SK-N-SH (cell line): ENCODE results near the gene FHIP2A. TPM values are rescaled to one million over a fixed set of nuclear protein-coding genes. Genes with fewer than 3 reads are reported as not detected.

Experiments used
- CTCF ChIA-PET: fragments of 300-600, 350-600 bp; formaldehyde crosslinking; extraction: SDS; loops from one replicate; lab custom pipeline; 2021; lab: Yijun Ruan, JAX
- POLR2A ChIA-PET: fragments of 350-600 bp; sonication (Branson Sonifier 250); formaldehyde crosslinking; extraction: SDS; loops from one replicate; lab custom pipeline; 2020; ENCODE audit warnings: antibody characterized with exemption, inconsistent platforms; lab: Yijun Ruan, JAX
- DNase-seq: peaks from one replicate; pipeline ENCODE4 v3.0.0; 2012
- H2AFZ ChIP-seq: fragments of 200-600 bp; sonication (generic); 2 replicates; pipeline ENCODE4 v1.8.1; 2016; ENCODE audit warnings: antibody characterized with exemption, mild to moderate bottlenecking, low read depth
- H3F3A ChIP-seq: fragments of 200-600 bp; sonication (generic); replicated peaks from 2 replicates; pipeline ENCODE3; 2016; ENCODE audit warnings: antibody characterized with exemption, mild to moderate bottlenecking; ENCODE audit not compliant: insufficient read depth
- H3K27ac ChIP-seq, 2 experiments: fragments of 200-500 bp in 1 of 2; fragments of 200-600 bp in 1 of 2; sonication (Bioruptor generic) in 1 of 2; sonication (generic), shearing (Covaris generic) in 1 of 2; 2 replicates each; pipeline versions ENCODE4 v1.5.1 to v1.6.1; 2014 to 2016; ENCODE audit warnings: low read depth in 2 of 2, inconsistent platforms in 1 of 2, low read length in 1 of 2, mild to moderate bottlenecking in 1 of 2, mixed read lengths in 1 of 2
- H3K27me3 ChIP-seq: fragments of 200-600 bp; sonication (generic), shearing (Covaris generic); 2 replicates; pipeline ENCODE4 v1.6.1; 2016; ENCODE audit warnings: mixed run types; ENCODE audit not compliant: insufficient read depth
- H3K36me3 ChIP-seq, 2 experiments: fragments of 200-500 bp in 1 of 2; fragments of 200-600 bp in 1 of 2; sonication (Bioruptor generic) in 1 of 2; sonication (generic) in 1 of 2; replicated peaks in 1 of 2; 2 replicates each; pipeline versions ENCODE3 to v1.5.1; 2014 to 2016; ENCODE audit warnings: low read length in 1 of 2, mild to moderate bottlenecking in 1 of 2; ENCODE audit not compliant: insufficient read depth in 2 of 2, control insufficient read depth in 1 of 2
- H3K4me1 ChIP-seq, 2 experiments: fragments of 200-500 bp in 1 of 2; fragments of 200-600 bp in 1 of 2; sonication (Bioruptor generic) in 1 of 2; sonication (generic), shearing (Covaris generic) in 1 of 2; 2 replicates each; pipeline versions ENCODE4 v1.5.1 to v1.6.1; 2014 to 2016; ENCODE audit warnings: low read depth in 1 of 2, low read length in 1 of 2, mixed run types in 1 of 2; ENCODE audit not compliant: insufficient read depth in 2 of 2, control insufficient read depth in 1 of 2
- H3K4me2 ChIP-seq: fragments of 200-600 bp; sonication (generic), shearing (Covaris generic); 2 replicates; pipeline ENCODE4 v1.6.1; 2017; ENCODE audit warnings: mixed run types
- H3K4me3 ChIP-seq, 2 experiments: fragments of 200-500 bp in 1 of 2; fragments of 200-600 bp in 1 of 2; sonication (Bioruptor generic) in 1 of 2; sonication (generic), shearing (Covaris generic) in 1 of 2; 2 replicates each; pipeline versions ENCODE4 v1.5.1 to v1.8.1; 2014 to 2016; ENCODE audit warnings: low read depth in 2 of 2, inconsistent platforms in 1 of 2, low read length in 1 of 2, mild to moderate bottlenecking in 1 of 2, mixed read lengths in 1 of 2, moderate library complexity in 1 of 2
- H3K79me2 ChIP-seq: fragments of 200-600 bp; sonication (generic); 2 replicates; pipeline ENCODE4 v1.8.1; 2017; ENCODE audit warnings: mild to moderate bottlenecking; ENCODE audit not compliant: insufficient read depth
- H3K9ac ChIP-seq: fragments of 200-600 bp; sonication (generic); 2 replicates; pipeline ENCODE4 v1.6.1; 2017; ENCODE audit warnings: mixed run types
- H3K9me2 ChIP-seq: fragments of 200-600 bp; sonication (generic); 2 replicates; pipeline ENCODE4 v1.6.1; 2017; ENCODE audit warnings: mixed run types
- H3K9me3 ChIP-seq: fragments of 200-600 bp; sonication (generic); 2 replicates; pipeline ENCODE4 v1.6.1; 2017; ENCODE audit warnings: mixed run types, mild to moderate bottlenecking, moderate library complexity
- H4K20me1 ChIP-seq: fragments of 200-600 bp; sonication (generic); 2 replicates; pipeline ENCODE4 v1.6.1; 2017; ENCODE audit warnings: mild to moderate bottlenecking, mixed run types; ENCODE audit not compliant: insufficient read depth
- CTCF ChIP-seq: fragments of 200-600 bp; sonication (generic); IDR thresholded peaks from 2 replicates; pipeline ENCODE4 v1.6.1; 2017; ENCODE audit warnings: antibody characterized with exemption, mild to moderate bottlenecking, moderate library complexity
- EZH2phosphoT487 ChIP-seq: fragments of 200-600 bp; sonication (generic); IDR thresholded peaks from 2 replicates; pipeline ENCODE4 v1.6.1; 2017; ENCODE audit warnings: low read depth, mixed run types, mild to moderate bottlenecking, antibody characterized with exemption, moderate library complexity, borderline replicate concordance
- FOSL2 ChIP-seq: IDR thresholded peaks from 2 replicates; pipeline ENCODE4 v1.4.0; 2012; ENCODE audit warnings: low read depth, mild to moderate bottlenecking, moderate library complexity, borderline replicate concordance
- FOXM1 ChIP-seq: IDR thresholded peaks from 2 replicates; pipeline ENCODE4 v1.4.0; 2012; ENCODE audit warnings: low read depth, mild to moderate bottlenecking
- GATA2 ChIP-seq: sonication (generic); formaldehyde crosslinking; IDR thresholded peaks from 2 replicates; pipeline ENCODE4 v1.5.0; 2020; ENCODE audit warnings: mild to moderate bottlenecking, missing genetic modification reagents
- IRF3 ChIP-seq: fragments of 150-350 bp; IDR thresholded peaks from 2 replicates; pipeline ENCODE4 v1.6.1; 2016; ENCODE audit warnings: mild to moderate bottlenecking, low read depth, low read length
- JUND ChIP-seq: IDR thresholded peaks from 2 replicates; pipeline ENCODE4 v1.4.0; 2012
- MEF2A ChIP-seq: IDR thresholded peaks from 2 replicates; pipeline ENCODE4 v1.4.0; 2012; ENCODE audit warnings: low read depth, borderline replicate concordance
- MXI1 ChIP-seq: IDR thresholded peaks from 2 replicates; pipeline ENCODE4 v1.6.1; 2012; ENCODE audit warnings: mild to moderate bottlenecking, low read depth, low read length, improper control_type of control experiment
- POLR2AphosphoS5 ChIP-seq: IDR thresholded peaks from 2 replicates; pipeline ENCODE4 v1.6.1; 2012; ENCODE audit warnings: low read depth, low read length
- RCOR1 ChIP-seq: fragments of 150-350 bp; IDR thresholded peaks from 2 replicates; pipeline ENCODE4 v1.6.1; 2017; ENCODE audit warnings: antibody characterized with exemption, low read length
- RXRA ChIP-seq: IDR thresholded peaks from 2 replicates; pipeline ENCODE4 v1.4.0; 2012; ENCODE audit warnings: low read depth, mild to moderate bottlenecking, borderline replicate concordance
- SIN3A ChIP-seq: IDR thresholded peaks from 2 replicates; pipeline ENCODE4 v1.6.1; 2012; ENCODE audit warnings: low read depth, mild to moderate bottlenecking, low read length, moderate library complexity, borderline replicate concordance
- SMC3 ChIP-seq: IDR thresholded peaks from 2 replicates; pipeline ENCODE4 v1.6.1; 2012; ENCODE audit warnings: low read depth, low read length, improper control_type of control experiment
- TEAD4 ChIP-seq: IDR thresholded peaks from 2 replicates; pipeline ENCODE4 v1.4.0; 2012; ENCODE audit warnings: mild to moderate bottlenecking, borderline replicate concordance; ENCODE audit not compliant: insufficient read depth
- USF1 ChIP-seq: IDR thresholded peaks from 2 replicates; pipeline ENCODE4 v1.4.0; 2012; ENCODE audit warnings: low read depth, borderline replicate concordance
- WGBS: methylation state at CpG from one replicate; pipeline ENCODE4 v1.1.6; 2017; ENCODE audit warnings: low lambda C conversion rate; 5-methylcytosine and 5-hydroxymethylcytosine counted together
- polyA plus RNA-seq, 3 experiments: library from polyadenylated mRNA; depleted of rRNA; stranded (reverse); fragments of >200 nt; gene quantifications; 2 replicates each; pipeline ENCODE4 v1.2.3, GENCODE V29; 2012
- TF ChIP-seq, protein P1 (sequence below): IDR thresholded peaks from 2 replicates; pipeline ENCODE4; 2012
- TF ChIP-seq, protein P2 (sequence below): IDR thresholded peaks from 2 replicates; pipeline ENCODE4 v1.6.1; 2012; ENCODE audit warnings: mild to moderate bottlenecking, low read depth, low read length, moderate library complexity

Gene FHIP2A
- polyA plus RNA-seq, 1 of the 3 experiments (the other 2 are of a cell fraction) = 6.1 TPM

DNA sequence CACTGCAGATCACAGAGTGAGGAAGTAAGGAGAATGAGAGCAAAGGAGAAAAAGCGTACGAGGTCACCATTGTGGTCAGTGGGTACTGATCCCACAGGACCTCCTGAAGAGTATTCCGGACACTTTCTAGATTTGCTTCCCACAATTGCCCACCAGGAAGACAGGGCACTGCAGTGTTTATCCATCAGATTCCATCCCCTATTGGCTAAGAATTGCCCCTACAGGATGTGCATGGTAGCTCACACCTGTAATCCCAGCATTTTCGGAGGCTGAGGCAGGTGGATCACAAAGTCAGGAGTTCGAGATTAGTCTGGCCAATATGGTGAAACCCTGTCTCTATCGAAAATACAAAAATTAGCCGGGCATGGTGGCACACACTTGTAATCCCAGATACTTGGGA, 5.3 kb upstream of the FHIP2A start:
- no peak for TF ChIP-seq EZH2phosphoT487
- no peak for TF ChIP-seq FOSL2
- TF ChIP-seq TEAD4 = no peak
- TF ChIP-seq JUND = no peak
- TF ChIP-seq CTCF = no peak
- TF ChIP-seq, protein P1, sequence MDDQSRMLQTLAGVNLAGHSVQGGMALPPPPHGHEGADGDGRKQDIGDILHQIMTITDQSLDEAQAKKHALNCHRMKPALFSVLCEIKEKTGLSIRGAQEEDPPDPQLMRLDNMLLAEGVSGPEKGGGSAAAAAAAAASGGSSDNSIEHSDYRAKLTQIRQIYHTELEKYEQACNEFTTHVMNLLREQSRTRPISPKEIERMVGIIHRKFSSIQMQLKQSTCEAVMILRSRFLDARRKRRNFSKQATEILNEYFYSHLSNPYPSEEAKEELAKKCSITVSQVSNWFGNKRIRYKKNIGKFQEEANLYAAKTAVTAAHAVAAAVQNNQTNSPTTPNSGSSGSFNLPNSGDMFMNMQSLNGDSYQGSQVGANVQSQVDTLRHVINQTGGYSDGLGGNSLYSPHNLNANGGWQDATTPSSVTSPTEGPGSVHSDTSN = no peak
- no peak for TF ChIP-seq FOXM1
- no peak for TF ChIP-seq SMC3
- TF ChIP-seq USF1 = no peak
- TF ChIP-seq MEF2A = no peak
- no peak for TF ChIP-seq POLR2AphosphoS5
- TF ChIP-seq GATA2 (CRISPR knock-in tag) = no peak
- TF ChIP-seq MXI1 = no peak
- TF ChIP-seq, protein P2, sequence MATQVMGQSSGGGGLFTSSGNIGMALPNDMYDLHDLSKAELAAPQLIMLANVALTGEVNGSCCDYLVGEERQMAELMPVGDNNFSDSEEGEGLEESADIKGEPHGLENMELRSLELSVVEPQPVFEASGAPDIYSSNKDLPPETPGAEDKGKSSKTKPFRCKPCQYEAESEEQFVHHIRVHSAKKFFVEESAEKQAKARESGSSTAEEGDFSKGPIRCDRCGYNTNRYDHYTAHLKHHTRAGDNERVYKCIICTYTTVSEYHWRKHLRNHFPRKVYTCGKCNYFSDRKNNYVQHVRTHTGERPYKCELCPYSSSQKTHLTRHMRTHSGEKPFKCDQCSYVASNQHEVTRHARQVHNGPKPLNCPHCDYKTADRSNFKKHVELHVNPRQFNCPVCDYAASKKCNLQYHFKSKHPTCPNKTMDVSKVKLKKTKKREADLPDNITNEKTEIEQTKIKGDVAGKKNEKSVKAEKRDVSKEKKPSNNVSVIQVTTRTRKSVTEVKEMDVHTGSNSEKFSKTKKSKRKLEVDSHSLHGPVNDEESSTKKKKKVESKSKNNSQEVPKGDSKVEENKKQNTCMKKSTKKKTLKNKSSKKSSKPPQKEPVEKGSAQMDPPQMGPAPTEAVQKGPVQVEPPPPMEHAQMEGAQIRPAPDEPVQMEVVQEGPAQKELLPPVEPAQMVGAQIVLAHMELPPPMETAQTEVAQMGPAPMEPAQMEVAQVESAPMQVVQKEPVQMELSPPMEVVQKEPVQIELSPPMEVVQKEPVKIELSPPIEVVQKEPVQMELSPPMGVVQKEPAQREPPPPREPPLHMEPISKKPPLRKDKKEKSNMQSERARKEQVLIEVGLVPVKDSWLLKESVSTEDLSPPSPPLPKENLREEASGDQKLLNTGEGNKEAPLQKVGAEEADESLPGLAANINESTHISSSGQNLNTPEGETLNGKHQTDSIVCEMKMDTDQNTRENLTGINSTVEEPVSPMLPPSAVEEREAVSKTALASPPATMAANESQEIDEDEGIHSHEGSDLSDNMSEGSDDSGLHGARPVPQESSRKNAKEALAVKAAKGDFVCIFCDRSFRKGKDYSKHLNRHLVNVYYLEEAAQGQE = no peak
- no peak for TF ChIP-seq SIN3A
- TF ChIP-seq IRF3 = no peak
- no peak for TF ChIP-seq RXRA
- TF ChIP-seq RCOR1 = no peak
- Histone ChIP-seq H3K4me1 (no peaks in the 10 kb centered on the region), H3K9ac (no peak overlapping the region), H2AFZ (no peak overlapping the region), H3K36me3 (no peaks in the 10 kb centered on the region), H3K9me2 (no peaks in the 10 kb centered on the region), H3F3A (peaks cover 4% of the 10 kb centered on the region), H3K27me3 (no peaks in the 10 kb centered on the region), H3K27ac (no peak overlapping the region), H3K4me3 (no peak overlapping the region), H4K20me1 (no peaks in the 10 kb centered on the region), H3K79me2 (0 out of 2 replicates have a peak, but pooled peaks cover 2% of the 10 kb centered on the region), H3K4me2 (no peak overlapping the region), H3K9me3 (no peaks in the 10 kb centered on the region)
- ChIA-PET CTCF (no interaction called here), POLR2A (no interaction called here)
- DNase-seq = no peak
- 88% methylated on average over 7 of the region's 7 CpGs for WGBS
